ENCODE data around the gene COBLL1. TPM values are rescaled to one million over a fixed set of nuclear protein-coding genes. Genes with fewer than 3 reads are reported as not detected.

Gene COBLL1
- total RNA-seq, 1 experiment from 2014 or later, result 8.0 TPM

- DNase-seq, result peak in 1 of 2 experiments; percentile 35
- POLR2A ChIA-PET (ENCODE audit: unreplicated experiment), result no interaction called here
- no peaks in the 10 kb centered on the region for H3K79me2 ChIP-seq (ENCODE audit: low read depth)
- intact Hi-C loops (cut with micrococcal nuclease; ENCODE audit: unreplicated experiment), result no loop called here
- H3K9me3 ChIP-seq (ENCODE audit: insufficient read depth, low read depth), result no peaks in the 10 kb centered on the region
- TF ChIP-seq CTCF (conservative IDR thresholded peaks at IDR 0.05) (no peak), EZH2 (IDR thresholded peaks at IDR 0.05; ENCODE audit: low read depth) (no peak)
- peaks cover 19% of the 10 kb centered on the region for H3K4me1 ChIP-seq (replicated peaks; ENCODE audit: insufficient read depth)
- BruUV-seq (replicated peaks), result no TSS peak
- H3K36me3 ChIP-seq (ENCODE audit: low read depth), result no peaks in the 10 kb centered on the region
- no peak overlapping the region for H3K4me3 ChIP-seq
- no peaks in the 10 kb centered on the region for H3K9me2 ChIP-seq (ENCODE audit: insufficient read depth)
- no peaks in the 10 kb centered on the region for H4K20me1 ChIP-seq (ENCODE audit: insufficient read depth)
- 0 out of 2 replicates have a peak overlapping the region, but pooled peaks have one; percentile 4 for H3K4me2 ChIP-seq
- H3F3A ChIP-seq (ENCODE audit: insufficient read depth, low read depth), result peaks cover 6% of the 10 kb centered on the region; the same call in 1 of the 2 replicates
- no peaks in the 10 kb centered on the region for H3K27me3 ChIP-seq (ENCODE audit: insufficient read depth, low read depth)
- no peak overlapping the region for H2AFZ ChIP-seq
- CTCF ChIA-PET, result interaction anchor here (0.6 kb wide), 1 partner anchor 17 kb away, joined by 5 read pairs; no protein-coding TSS in a partner anchor
- H3K27ac ChIP-seq, result no peak overlapping the region
Observed at GRCh38 chr2:164843346-164843911, 1.8 kb upstream of the COBLL1 start.

- Histone ChIP-seq H3K27ac (peak overlapping the region; percentile 69), H3K4me2 (peak overlapping the region; percentile 82), H3K79me2 (ENCODE audit: low read depth) (no peaks in the 10 kb centered on the region), H3K9me2 (ENCODE audit: insufficient read depth) (no peaks in the 10 kb centered on the region), H4K20me1 (ENCODE audit: insufficient read depth) (no peaks in the 10 kb centered on the region), H3F3A (ENCODE audit: insufficient read depth, low read depth) (peaks cover 6% of the 10 kb centered on the region; the same call in 1 of the 2 replicates), H3K4me1 (replicated peaks; ENCODE audit: insufficient read depth) (peaks cover 19% of the 10 kb centered on the region), H3K9me3 (ENCODE audit: insufficient read depth, low read depth) (no peaks in the 10 kb centered on the region), H3K36me3 (ENCODE audit: low read depth) (no peaks in the 10 kb centered on the region), H3K27me3 (ENCODE audit: insufficient read depth, low read depth) (no peaks in the 10 kb centered on the region), H3K4me3 (peak overlapping the region; percentile 85; the same call in 1 of the 2 replicates), H2AFZ (peak overlapping the region; percentile 90)
- no TSS peak for BruUV-seq (replicated peaks)
- ChIA-PET CTCF (interaction anchor here (0.6 kb wide), 3 partner anchors 35 to 172 kb away, joined by 3 to 7 read pairs (median 5); no protein-coding TSS in a partner anchor), POLR2A (ENCODE audit: unreplicated experiment) (interaction anchor here (0.5 kb wide), 1 partner anchor 1533 kb away, joined by 4 read pairs; the partner anchor contains the start of gene SCN9A)
- intact Hi-C loops (cut with micrococcal nuclease; ENCODE audit: unreplicated experiment), result loop anchor here (1.0 kb wide), 2 partner anchors 72 to 105 kb away; no protein-coding TSS in a partner anchor
- no peak for TF ChIP-seq CTCF (conservative IDR thresholded peaks at IDR 0.05)
- no peak for TF ChIP-seq EZH2 (IDR thresholded peaks at IDR 0.05; ENCODE audit: low read depth)
- no peak for DNase-seq
Observed at GRCh38 chr2:164842624-164842966, 972 bp upstream of the COBLL1 start.

GRCh38 chr2:164840930-164841718 is 499 bp downstream of the COBLL1 start:
- H3K36me3 ChIP-seq (ENCODE audit: low read depth), result no peaks in the 10 kb centered on the region
- no peaks in the 10 kb centered on the region for H3K79me2 ChIP-seq (ENCODE audit: low read depth)
- TF ChIP-seq EZH2 (IDR thresholded peaks at IDR 0.05; ENCODE audit: low read depth) (no peak), CTCF (conservative IDR thresholded peaks at IDR 0.05) (no peak)
- BruUV-seq (replicated peaks), result no TSS peak
- H4K20me1 ChIP-seq (ENCODE audit: insufficient read depth), result no peaks in the 10 kb centered on the region
- no peaks in the 10 kb centered on the region for H3K9me2 ChIP-seq (ENCODE audit: insufficient read depth)
- ChIA-PET CTCF (interaction anchor here (0.5 to 1.5 kb wide), 7 partner anchors 46 to 1163 kb away, joined by 3 to 8 read pairs (median 3); no protein-coding TSS in a partner anchor), POLR2A (ENCODE audit: unreplicated experiment) (interaction anchor here (0.5 kb wide), 1 partner anchor 47 kb away, joined by 5 read pairs; no protein-coding TSS in a partner anchor)
- peaks cover 6% of the 10 kb centered on the region; the same call in 1 of the 2 replicates for H3F3A ChIP-seq (ENCODE audit: insufficient read depth, low read depth)
- peak overlapping the region; percentile 69 for H3K27ac ChIP-seq
- peak overlapping the region; percentile 92 for H3K4me2 ChIP-seq
- DNase-seq, result peak; percentile 46 to 69
- peak overlapping the region; percentile 85 for H3K4me3 ChIP-seq
- H3K27me3 ChIP-seq (ENCODE audit: insufficient read depth, low read depth), result no peaks in the 10 kb centered on the region
- intact Hi-C loops (cut with micrococcal nuclease; ENCODE audit: unreplicated experiment), result no loop called here
- no peaks in the 10 kb centered on the region for H3K9me3 ChIP-seq (ENCODE audit: insufficient read depth, low read depth)
- peak overlapping the region; percentile 92 for H2AFZ ChIP-seq
- peaks cover 19% of the 10 kb centered on the region for H3K4me1 ChIP-seq (replicated peaks; ENCODE audit: insufficient read depth)
